HL-60 (cell line): ENCODE measurements around the gene ZDHHC16.

Experiments used
- GABPA ChIP-seq: IDR thresholded peaks from 2 replicates; pipeline ENCODE4 v1.6.1; 2012; ENCODE audit warnings: low read depth
- POLR2AphosphoS5 ChIP-seq: IDR thresholded peaks from 2 replicates; pipeline ENCODE4 v1.6.1; 2012; ENCODE audit warnings: low read depth
- SPI1 ChIP-seq: IDR thresholded peaks from 2 replicates; pipeline ENCODE4 v1.6.1; 2012; ENCODE audit warnings: low read depth, mild to moderate bottlenecking, borderline replicate concordance
- TF ChIP-seq, protein P1 (sequence below): IDR thresholded peaks from one replicate; pipeline ENCODE4 v1.5.1; 2011; ENCODE audit warnings: low read length, control low read depth, inconsistent platforms; ENCODE audit not compliant: insufficient read depth
- TF ChIP-seq, protein P2 (sequence below): IDR thresholded peaks from 2 replicates; pipeline ENCODE4 v1.6.1; 2012; ENCODE audit warnings: low read depth; ENCODE audit not compliant: insufficient replicate concordance

GRCh38 chr10:97466755-97467154 lies 20.8 kb downstream of the ZDHHC16 start:
- TF ChIP-seq, protein P1, sequence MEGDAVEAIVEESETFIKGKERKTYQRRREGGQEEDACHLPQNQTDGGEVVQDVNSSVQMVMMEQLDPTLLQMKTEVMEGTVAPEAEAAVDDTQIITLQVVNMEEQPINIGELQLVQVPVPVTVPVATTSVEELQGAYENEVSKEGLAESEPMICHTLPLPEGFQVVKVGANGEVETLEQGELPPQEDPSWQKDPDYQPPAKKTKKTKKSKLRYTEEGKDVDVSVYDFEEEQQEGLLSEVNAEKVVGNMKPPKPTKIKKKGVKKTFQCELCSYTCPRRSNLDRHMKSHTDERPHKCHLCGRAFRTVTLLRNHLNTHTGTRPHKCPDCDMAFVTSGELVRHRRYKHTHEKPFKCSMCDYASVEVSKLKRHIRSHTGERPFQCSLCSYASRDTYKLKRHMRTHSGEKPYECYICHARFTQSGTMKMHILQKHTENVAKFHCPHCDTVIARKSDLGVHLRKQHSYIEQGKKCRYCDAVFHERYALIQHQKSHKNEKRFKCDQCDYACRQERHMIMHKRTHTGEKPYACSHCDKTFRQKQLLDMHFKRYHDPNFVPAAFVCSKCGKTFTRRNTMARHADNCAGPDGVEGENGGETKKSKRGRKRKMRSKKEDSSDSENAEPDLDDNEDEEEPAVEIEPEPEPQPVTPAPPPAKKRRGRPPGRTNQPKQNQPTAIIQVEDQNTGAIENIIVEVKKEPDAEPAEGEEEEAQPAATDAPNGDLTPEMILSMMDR: no peak
- no peak for TF ChIP-seq POLR2AphosphoS5
- TF ChIP-seq GABPA: no peak
- no peak for TF ChIP-seq SPI1
- TF ChIP-seq, protein P2, sequence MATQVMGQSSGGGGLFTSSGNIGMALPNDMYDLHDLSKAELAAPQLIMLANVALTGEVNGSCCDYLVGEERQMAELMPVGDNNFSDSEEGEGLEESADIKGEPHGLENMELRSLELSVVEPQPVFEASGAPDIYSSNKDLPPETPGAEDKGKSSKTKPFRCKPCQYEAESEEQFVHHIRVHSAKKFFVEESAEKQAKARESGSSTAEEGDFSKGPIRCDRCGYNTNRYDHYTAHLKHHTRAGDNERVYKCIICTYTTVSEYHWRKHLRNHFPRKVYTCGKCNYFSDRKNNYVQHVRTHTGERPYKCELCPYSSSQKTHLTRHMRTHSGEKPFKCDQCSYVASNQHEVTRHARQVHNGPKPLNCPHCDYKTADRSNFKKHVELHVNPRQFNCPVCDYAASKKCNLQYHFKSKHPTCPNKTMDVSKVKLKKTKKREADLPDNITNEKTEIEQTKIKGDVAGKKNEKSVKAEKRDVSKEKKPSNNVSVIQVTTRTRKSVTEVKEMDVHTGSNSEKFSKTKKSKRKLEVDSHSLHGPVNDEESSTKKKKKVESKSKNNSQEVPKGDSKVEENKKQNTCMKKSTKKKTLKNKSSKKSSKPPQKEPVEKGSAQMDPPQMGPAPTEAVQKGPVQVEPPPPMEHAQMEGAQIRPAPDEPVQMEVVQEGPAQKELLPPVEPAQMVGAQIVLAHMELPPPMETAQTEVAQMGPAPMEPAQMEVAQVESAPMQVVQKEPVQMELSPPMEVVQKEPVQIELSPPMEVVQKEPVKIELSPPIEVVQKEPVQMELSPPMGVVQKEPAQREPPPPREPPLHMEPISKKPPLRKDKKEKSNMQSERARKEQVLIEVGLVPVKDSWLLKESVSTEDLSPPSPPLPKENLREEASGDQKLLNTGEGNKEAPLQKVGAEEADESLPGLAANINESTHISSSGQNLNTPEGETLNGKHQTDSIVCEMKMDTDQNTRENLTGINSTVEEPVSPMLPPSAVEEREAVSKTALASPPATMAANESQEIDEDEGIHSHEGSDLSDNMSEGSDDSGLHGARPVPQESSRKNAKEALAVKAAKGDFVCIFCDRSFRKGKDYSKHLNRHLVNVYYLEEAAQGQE: no peak
